NCI-H748 (cell line): ENCODE results near the gene PIEZO1.

Experiments
- DNase-seq: peaks from one replicate; lab custom pipeline; 2025; ENCODE audit not compliant: unreplicated experiment; lab: John Stamatoyannopoulos, UW

PIEZO1 gene

DNA sequence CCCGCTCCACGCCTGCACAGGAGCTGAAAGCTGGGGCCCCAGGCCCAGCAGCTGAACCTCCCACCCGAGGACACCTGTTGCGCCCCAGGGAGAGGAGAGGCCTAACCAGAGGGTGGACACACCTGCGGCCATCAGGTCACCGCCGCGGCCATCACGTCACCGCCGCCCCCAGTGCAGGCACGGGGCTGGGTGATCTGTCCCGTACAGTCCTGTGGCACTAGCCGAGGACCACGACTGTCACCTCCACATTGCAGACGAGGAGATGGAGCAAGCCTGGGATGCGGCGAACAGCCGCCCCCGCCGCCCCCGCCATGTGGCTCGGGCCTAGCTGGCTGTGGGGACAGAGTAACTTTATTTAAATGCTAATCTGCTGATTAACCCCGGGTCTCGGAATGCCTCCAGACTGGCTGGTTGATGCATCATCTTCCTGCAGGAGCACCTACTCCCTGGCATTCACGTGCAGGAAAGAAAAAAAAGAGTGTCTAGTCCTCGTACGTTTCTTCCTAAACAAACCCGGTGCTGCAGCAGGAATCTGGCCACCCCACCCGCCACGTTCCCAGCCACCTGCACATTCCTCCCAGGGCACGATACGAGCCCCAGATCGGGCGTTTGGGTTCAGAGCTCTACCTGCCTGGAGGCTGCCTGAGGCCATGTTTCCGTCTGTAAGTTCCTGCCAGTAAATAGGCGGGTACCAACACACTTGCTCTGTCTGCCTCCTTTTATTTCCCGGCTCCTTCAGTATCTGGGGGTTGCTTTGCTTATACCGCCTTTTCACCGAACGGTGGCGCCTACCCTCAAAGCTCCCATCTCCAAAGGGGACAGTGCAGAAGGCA, 29.9 kb downstream of the PIEZO1 start:
- peak; percentile 7 for DNase-seq

- no peak for DNase-seq
Observed at GRCh38 chr16:88754109-88754911, 30.7 kb downstream of the PIEZO1 start.

DNA sequence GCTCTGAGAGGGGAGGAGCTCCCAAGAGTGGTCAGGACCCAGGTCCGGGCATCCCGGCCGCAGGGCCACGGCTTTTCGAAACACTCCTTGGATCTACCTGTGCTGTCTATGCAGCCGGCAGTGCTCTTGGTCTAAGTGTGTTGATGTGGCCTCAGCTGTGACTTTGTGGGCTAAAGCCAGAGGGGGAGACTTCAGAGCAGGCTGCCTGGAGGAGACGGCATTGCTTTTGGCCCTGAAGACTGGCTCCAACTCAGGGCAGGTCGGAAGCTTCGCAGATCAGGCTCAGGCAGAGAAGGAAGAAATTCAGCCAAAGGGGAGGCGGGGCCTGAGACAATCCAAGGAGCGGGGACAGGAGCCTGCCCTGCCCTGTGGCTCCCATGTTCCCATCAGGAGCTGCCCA, 31.4 kb downstream of the PIEZO1 start:
- DNase-seq, result no peak

- DNase-seq, result no peak
Observed at GRCh38 chr16:88753191-88753590, 31.8 kb downstream of the PIEZO1 start.

GRCh38 chr16:88752386-88753002, 32.5 kb downstream of the PIEZO1 start:
- no peak for DNase-seq

DNA sequence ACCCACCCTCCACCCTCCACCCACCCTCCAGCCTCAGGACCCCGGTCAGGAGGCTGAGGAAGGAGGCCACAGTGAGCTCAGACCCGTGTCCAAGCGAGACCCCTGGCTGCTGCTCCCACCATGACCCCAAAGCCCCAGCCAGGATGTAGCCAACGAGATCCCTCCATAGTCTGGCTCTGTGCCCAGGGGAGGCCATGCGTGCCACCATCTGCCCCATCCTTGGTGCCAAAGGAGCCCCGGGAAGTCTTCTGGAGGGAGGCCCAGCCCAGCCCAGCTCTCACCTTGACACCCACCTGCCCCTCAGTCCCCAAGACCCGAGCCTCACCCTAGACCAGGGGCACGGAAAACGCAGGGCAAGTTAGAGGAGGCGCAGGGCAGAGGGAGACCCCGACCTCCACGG, 34.2 kb downstream of the PIEZO1 start:
- DNase-seq, result no peak

GRCh38 chr16:88749358-88749757, 35.7 kb downstream of the PIEZO1 start:
- DNase-seq, result no peak

DNA sequence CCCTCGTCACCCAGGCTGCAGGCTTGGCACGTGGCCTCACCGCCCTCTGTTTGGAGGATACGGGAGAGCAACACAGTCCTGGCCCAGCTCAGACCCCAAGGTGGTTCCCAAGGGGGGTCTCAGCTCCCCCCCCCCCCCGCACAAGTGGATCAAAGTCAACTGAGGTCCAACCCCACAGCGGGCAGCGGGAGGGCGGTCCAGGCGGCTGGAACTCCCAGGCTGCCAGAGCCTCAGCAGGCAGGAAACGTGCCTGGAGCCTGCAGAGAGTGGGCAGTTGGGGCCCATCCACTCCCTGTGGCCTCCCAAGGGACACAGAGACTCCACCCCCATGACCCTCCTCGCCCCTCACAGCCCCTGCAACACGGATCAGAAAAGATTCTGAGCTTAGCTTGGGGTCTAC, 36.7 kb downstream of the PIEZO1 start:
- no peak for DNase-seq

GRCh38 chr16:88747588-88748301, 37.3 kb downstream of the PIEZO1 start:
- DNase-seq, result peak; percentile 53

DNA sequence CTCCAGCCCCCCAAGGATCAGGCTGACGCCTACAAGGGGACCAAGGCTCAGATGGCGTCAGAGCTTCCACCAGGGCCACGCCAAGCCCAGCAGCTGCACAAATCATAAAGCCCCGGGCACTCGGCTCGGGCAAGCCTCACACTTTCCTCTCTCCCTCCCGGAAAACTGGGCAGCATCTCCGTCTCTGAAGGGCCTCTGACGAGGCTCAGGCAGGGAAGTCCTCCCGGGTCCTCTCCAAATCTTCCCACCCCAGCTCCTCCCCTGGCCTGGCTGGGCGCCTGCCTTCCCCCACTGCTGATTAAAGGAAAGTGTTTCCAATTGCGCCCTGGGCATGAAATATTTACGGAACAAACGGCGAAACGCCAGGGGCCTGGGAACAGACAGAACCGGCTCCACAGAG, 38.5 kb downstream of the PIEZO1 start:
- DNase-seq, result no peak

DNA sequence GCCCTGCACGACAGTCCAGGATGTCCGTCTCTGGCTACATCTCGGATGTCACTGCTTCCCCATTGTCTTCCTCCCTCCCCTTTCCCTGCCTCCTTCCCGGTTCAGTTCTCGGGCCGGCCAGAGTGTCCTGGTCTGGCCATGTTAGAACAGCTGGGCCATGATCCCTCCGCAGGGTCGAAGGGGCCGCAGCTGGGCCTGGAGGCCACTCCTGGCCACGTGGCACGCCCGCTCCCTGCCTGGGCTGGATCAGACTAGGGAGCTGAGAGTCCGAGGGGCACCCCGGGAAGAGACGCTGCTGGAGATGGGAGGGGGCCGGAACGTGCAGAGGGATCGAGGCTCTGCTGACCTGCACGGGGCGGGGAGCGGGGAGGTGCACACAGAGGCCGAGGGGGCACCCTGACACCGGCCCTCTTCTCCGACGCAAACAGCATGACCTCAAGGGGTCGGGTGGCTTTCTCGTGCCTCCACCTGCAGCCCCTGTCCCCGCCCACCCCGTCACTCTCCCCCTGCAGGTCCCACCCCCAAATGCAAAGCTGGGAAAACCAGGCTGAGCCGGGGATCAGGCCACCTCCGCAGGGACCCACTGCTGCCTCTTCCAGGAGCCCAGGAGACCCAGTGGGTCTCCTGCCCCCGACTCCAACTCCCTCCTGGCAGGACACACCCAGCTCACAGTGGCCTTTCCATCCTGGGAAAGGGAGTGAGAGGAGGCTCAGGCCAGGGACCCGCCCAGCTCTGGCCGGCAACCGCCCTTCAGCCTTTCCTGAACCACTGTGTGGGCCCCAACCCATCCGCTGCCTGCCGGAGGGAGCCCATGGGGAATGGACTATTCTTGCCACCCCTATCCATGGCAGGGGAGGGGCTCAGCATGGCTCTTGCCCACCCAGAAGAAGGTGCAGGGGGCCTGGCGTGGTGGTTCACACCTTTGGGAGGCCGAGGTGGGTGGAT, 40.2 kb downstream of the PIEZO1 start:
- DNase-seq, result no peak

- DNase-seq, result peak; percentile 50
Observed at GRCh38 chr16:88743693-88744576, 41.1 kb downstream of the PIEZO1 start.

GRCh38 chr16:88742896-88743605, 42.0 kb downstream of the PIEZO1 start:
- no peak for DNase-seq

- no peak for DNase-seq
Observed at GRCh38 chr16:88741368-88741767, 43.7 kb downstream of the PIEZO1 start.

DNA sequence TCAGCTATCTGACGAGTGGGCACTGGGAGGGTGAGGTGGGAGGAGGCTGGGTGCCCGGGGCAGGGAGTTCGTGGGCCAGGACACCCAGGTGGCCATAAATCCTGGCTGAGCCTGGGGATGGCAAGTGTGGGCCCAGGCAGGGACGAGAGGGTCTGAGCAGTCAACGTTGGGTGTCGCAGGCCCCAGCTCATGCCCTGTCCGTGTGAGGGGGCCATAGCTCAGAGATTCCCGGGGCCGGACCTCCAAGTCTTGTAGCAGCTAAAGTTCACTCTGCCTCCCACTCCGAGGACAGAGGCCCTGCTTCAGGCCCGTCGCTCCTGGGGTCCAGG, 44.3 kb downstream of the PIEZO1 start:
- DNase-seq, result no peak

DNA sequence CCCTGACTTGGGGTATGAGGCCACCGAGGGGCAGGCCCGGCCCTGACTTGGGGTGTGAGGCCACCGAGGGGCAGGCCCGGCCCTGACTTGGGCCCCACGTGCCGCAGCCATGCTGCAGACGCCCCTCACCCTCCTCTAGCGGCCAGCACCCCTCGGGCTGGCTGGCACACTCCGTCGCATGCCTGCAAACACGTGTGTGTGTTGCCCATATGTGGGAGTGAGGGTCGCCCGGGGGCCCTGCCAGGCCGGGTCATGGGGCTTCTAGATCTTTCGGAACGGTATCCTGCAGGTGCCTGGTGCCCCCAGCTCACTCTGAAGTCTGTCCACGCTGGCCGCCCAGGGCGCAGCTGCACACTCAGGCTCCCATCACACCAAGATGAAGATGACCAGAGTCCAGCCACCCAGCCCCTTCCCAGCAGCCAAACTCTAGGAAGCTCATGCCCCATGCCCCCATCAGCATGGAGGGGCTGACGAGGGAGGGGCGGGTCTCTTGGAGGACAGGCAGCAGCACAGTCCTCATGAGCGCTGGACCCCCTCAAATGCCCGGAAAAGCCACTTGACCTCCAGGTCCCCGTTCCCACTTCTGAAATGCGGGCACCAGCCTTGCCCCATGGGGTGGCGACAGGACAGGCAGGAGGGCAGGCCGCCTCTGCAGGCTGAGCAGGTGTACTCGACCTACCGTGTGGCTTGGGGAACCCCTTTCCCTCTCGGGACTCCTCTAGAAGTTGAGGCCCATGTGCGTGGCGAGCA, 44.9 kb downstream of the PIEZO1 start:
- no peak for DNase-seq

DNA sequence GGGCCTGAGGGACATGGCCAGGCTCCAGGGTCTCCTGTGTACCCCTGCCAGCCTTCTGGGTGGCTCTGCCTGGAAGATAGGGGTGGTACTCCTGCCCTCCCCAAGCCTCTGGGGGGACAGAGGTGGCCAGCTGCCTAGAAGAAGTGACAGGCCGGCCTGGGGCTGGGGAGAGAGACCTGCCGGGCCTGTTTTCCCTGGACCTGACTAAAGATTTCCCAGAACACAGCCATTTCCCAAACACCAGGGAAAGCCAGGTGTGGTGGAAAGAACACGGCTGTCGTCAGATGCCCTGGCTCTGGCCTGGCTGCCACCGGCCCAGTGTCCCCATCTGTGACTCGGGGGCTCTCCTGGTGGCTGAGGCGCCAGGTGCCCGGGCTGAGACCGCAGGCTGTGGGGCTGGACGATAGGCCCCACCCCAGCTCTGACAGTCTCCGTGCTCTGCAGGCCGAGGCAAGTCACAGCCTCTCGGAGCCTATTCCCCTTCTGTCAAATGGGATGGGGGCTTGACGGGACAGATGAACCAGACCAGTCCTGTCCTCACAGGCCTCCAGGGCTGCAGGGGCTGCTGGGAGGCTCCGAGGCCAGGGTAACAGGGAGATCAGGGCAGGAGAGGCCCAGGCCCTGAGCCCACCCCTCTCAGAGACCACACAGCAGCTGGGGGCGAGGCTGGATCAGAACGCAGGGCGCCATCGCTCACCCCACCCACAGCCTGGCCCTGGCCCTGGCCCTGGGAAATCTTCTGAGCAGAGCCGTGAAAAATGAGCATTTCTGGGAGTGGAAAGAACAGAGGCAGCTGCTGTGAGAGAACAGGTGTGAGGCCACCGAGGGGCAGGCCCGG, 45.7 kb downstream of the PIEZO1 start:
- no peak for DNase-seq
